Measurements from ENCODE around the gene RPS13.
"Not testable (repeated sequence)": the region's sequence is repeated elsewhere in the genome, so short reads cannot be mapped to it uniquely, and the experiment has no call there.

RPS13 gene

GRCh38 chr11:17036666-17037658 lies 40.5 kb downstream of the RPS13 start:
- TF ChIP-seq, protein P1, sequence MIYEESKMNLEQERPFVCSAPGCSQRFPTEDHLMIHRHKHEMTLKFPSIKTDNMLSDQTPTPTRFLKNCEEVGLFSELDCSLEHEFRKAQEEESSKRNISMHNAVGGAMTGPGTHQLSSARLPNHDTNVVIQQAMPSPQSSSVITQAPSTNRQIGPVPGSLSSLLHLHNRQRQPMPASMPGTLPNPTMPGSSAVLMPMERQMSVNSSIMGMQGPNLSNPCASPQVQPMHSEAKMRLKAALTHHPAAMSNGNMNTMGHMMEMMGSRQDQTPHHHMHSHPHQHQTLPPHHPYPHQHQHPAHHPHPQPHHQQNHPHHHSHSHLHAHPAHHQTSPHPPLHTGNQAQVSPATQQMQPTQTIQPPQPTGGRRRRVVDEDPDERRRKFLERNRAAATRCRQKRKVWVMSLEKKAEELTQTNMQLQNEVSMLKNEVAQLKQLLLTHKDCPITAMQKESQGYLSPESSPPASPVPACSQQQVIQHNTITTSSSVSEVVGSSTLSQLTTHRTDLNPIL (CRISPR knock-in tag; IDR thresholded peaks at IDR 0.05; ENCODE audit: low read depth), result no peak
- TF ChIP-seq CSDC2 (CRISPR knock-in tag; IDR thresholded peaks at IDR 0.05) (no peak), ZC3H10 (CRISPR knock-in tag; IDR thresholded peaks at IDR 0.05) (no peak), ESRRG (CRISPR knock-in tag; IDR thresholded peaks at IDR 0.05) (no peak), TCF4 (CRISPR knock-in tag; IDR thresholded peaks at IDR 0.05; ENCODE audit: borderline replicate concordance) (no peak), ZNF8 (CRISPR knock-in tag; IDR thresholded peaks at IDR 0.05) (no peak), ZFP30 (CRISPR knock-in tag; IDR thresholded peaks at IDR 0.05) (no peak), ARNTL (CRISPR knock-in tag; IDR thresholded peaks at IDR 0.05; ENCODE audit: borderline replicate concordance, low read depth) (no peak), ZNF565 (CRISPR knock-in tag; conservative IDR thresholded peaks at IDR 0.05; ENCODE audit: low read depth) (no peak)
- TF ChIP-seq, protein P2, sequence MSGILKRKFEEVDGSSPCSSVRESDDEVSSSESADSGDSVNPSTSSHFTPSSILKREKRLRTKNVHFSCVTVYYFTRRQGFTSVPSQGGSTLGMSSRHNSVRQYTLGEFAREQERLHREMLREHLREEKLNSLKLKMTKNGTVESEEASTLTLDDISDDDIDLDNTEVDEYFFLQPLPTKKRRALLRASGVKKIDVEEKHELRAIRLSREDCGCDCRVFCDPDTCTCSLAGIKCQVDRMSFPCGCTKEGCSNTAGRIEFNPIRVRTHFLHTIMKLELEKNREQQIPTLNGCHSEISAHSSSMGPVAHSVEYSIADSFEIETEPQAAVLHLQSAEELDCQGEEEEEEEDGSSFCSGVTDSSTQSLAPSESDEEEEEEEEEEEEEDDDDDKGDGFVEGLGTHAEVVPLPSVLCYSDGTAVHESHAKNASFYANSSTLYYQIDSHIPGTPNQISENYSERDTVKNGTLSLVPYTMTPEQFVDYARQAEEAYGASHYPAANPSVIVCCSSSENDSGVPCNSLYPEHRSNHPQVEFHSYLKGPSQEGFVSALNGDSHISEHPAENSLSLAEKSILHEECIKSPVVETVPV (CRISPR knock-in tag; IDR thresholded peaks at IDR 0.05), result no peak
- TF ChIP-seq, protein P3, sequence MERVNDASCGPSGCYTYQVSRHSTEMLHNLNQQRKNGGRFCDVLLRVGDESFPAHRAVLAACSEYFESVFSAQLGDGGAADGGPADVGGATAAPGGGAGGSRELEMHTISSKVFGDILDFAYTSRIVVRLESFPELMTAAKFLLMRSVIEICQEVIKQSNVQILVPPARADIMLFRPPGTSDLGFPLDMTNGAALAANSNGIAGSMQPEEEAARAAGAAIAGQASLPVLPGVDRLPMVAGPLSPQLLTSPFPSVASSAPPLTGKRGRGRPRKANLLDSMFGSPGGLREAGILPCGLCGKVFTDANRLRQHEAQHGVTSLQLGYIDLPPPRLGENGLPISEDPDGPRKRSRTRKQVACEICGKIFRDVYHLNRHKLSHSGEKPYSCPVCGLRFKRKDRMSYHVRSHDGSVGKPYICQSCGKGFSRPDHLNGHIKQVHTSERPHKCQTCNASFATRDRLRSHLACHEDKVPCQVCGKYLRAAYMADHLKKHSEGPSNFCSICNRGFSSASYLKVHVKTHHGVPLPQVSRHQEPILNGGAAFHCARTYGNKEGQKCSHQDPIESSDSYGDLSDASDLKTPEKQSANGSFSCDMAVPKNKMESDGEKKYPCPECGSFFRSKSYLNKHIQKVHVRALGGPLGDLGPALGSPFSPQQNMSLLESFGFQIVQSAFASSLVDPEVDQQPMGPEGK (CRISPR knock-in tag; IDR thresholded peaks at IDR 0.05; ENCODE audit: borderline replicate concordance), result no peak
- ATAC-seq, result no peak

DNA sequence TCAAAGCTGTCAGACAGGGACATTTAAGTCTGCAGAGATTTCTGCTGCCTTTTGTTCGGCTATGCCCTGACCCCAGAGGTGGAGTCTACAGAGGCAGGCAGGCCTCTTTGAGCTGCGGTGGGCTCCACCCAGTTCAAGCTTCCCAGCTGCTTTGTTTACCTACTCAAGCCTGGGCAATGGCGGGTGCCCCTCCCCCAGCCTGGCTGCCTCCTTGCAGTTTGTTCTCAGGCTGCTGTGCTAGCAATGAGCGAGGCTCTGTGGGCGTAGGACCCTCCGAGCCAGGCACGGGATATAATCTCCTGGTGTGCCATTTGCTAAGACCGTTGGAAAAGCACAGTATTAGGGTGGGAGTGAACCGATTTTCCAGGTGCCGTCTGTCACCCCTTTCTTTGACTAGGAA lies 43.4 kb downstream of the RPS13 start:
- not testable (repeated sequence) for ATAC-seq

GRCh38 chr11:17026487-17027082 lies 50.9 kb downstream of the RPS13 start:
- no peak for TF ChIP-seq BACH2 (CRISPR knock-in tag; IDR thresholded peaks at IDR 0.05; ENCODE audit: borderline replicate concordance)
- no peak for TF ChIP-seq TSHZ2 (CRISPR knock-in tag; IDR thresholded peaks at IDR 0.05)
- no peak for TF ChIP-seq ZFP3 (CRISPR knock-in tag; IDR thresholded peaks at IDR 0.05)
- no peak for TF ChIP-seq TCF4 (CRISPR knock-in tag; IDR thresholded peaks at IDR 0.05; ENCODE audit: borderline replicate concordance)
- TF ChIP-seq ESRRG (CRISPR knock-in tag; IDR thresholded peaks at IDR 0.05), result no peak
- TF ChIP-seq, protein P4, sequence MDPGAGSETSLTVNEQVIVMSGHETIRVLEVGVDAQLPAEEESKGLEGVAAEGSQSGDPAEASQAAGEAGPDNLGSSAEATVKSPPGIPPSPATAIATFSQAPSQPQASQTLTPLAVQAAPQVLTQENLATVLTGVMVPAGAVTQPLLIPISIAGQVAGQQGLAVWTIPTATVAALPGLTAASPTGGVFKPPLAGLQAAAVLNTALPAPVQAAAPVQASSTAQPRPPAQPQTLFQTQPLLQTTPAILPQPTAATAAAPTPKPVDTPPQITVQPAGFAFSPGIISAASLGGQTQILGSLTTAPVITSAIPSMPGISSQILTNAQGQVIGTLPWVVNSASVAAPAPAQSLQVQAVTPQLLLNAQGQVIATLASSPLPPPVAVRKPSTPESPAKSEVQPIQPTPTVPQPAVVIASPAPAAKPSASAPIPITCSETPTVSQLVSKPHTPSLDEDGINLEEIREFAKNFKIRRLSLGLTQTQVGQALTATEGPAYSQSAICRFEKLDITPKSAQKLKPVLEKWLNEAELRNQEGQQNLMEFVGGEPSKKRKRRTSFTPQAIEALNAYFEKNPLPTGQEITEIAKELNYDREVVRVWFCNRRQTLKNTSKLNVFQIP (CRISPR knock-in tag; IDR thresholded peaks at IDR 0.05; ENCODE audit: borderline replicate concordance, low read depth), result no peak
- TF ChIP-seq GLIS3 (CRISPR knock-in tag; IDR thresholded peaks at IDR 0.05), result no peak
- TF ChIP-seq, protein P1 (CRISPR knock-in tag; IDR thresholded peaks at IDR 0.05; ENCODE audit: low read depth), result no peak
- no peak for TF ChIP-seq ZFP30 (CRISPR knock-in tag; IDR thresholded peaks at IDR 0.05)
- TF ChIP-seq ZC3H10 (CRISPR knock-in tag; IDR thresholded peaks at IDR 0.05), result no peak
- TF ChIP-seq, protein P2 (CRISPR knock-in tag; IDR thresholded peaks at IDR 0.05), result no peak
- TF ChIP-seq ZNF565 (CRISPR knock-in tag; conservative IDR thresholded peaks at IDR 0.05; ENCODE audit: low read depth), result no peak
- TF ChIP-seq ISL1 (CRISPR knock-in tag; IDR thresholded peaks at IDR 0.05), result no peak
- TF ChIP-seq OSR1 (CRISPR knock-in tag; IDR thresholded peaks at IDR 0.05), result no peak
- TF ChIP-seq, protein P3 (CRISPR knock-in tag; IDR thresholded peaks at IDR 0.05; ENCODE audit: borderline replicate concordance), result no peak
- no peak for TF ChIP-seq RARB (CRISPR knock-in tag; IDR thresholded peaks at IDR 0.05)
- no peak for TF ChIP-seq ARNTL (CRISPR knock-in tag; IDR thresholded peaks at IDR 0.05; ENCODE audit: borderline replicate concordance, low read depth)
- no peak for TF ChIP-seq ZNF70 (CRISPR knock-in tag; IDR thresholded peaks at IDR 0.05)
- TF ChIP-seq ZNF8 (CRISPR knock-in tag; IDR thresholded peaks at IDR 0.05), result no peak
- ATAC-seq, result no peak

Data from SK-N-SH treated with all-trans-retinoic acid at 6 μM for 48 hours (cell line).